Measurements from ENCODE around the gene NME3.

DNA sequence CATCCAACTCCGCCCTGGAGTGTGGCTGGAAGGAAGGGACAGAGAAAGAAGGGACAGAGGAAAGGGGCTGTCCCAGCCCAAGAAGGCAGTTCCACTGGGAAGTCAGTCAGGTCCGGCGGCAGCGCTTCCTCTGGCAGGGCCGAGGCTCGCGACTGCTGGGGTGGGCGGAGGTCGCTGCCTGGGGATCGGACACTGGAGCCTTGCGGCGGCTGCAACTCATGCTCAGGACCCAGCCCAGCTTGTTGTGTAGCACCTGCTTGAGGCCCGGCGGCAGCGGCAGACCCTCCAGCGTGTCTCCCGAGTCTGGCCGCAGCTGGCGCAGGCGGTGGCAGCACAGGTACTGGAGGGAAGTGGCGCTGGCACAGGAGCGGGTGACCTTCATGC lies 5.6 kb upstream of the NME3 start:
- TF ChIP-seq, protein P1, sequence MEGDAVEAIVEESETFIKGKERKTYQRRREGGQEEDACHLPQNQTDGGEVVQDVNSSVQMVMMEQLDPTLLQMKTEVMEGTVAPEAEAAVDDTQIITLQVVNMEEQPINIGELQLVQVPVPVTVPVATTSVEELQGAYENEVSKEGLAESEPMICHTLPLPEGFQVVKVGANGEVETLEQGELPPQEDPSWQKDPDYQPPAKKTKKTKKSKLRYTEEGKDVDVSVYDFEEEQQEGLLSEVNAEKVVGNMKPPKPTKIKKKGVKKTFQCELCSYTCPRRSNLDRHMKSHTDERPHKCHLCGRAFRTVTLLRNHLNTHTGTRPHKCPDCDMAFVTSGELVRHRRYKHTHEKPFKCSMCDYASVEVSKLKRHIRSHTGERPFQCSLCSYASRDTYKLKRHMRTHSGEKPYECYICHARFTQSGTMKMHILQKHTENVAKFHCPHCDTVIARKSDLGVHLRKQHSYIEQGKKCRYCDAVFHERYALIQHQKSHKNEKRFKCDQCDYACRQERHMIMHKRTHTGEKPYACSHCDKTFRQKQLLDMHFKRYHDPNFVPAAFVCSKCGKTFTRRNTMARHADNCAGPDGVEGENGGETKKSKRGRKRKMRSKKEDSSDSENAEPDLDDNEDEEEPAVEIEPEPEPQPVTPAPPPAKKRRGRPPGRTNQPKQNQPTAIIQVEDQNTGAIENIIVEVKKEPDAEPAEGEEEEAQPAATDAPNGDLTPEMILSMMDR (IDR thresholded peaks at IDR 0.05), result no peak
- TF ChIP-seq POLR2A (IDR thresholded peaks at IDR 0.05), result no peak
